Activated naive CD8-positive, alpha-beta T cell treated with anti-CD3 and anti-CD28 coated beads, Interleukin-2, amount 10 ng/mL, durations not matched to agents 7 days and 5 days (primary cell): Measurements from ENCODE around the gene ATP5PD. TPM values are rescaled to one million over a fixed set of nuclear protein-coding genes. Genes with fewer than 3 reads are reported as not detected.

Experiments
- total RNA-seq, 2 experiments: library from RNA; stranded (reverse); gene quantifications; one replicate each; pipeline ENCODE4 v1.2.3, GENCODE V29; 2021

ATP5PD gene
- total RNA-seq, 2 experiments from 2014 or later = 196 to 199 TPM

Other genes with a start within 250 kb of the ATP5PD start
- under 1 TPM in 1 of 2 experiments, not detected in 1; 0.17 TPM for gene GRIN2C, start 187.1 kb downstream of the ATP5PD start, total RNA-seq
- gene FDXR, start 174.0 kb downstream of the ATP5PD start, total RNA-seq = 10 to 100 TPM; 25.4 to 30.8 TPM
- not detected for gene FADS6, start 153.3 kb downstream of the ATP5PD start, total RNA-seq
- gene USH1G, start 123.7 kb downstream of the ATP5PD start, total RNA-seq = not detected
- gene OTOP2, start 122.7 kb downstream of the ATP5PD start, total RNA-seq = not detected
- gene OTOP3, start 111.1 kb downstream of the ATP5PD start, total RNA-seq = not detected
- gene HID1, start 74.2 kb downstream of the ATP5PD start, total RNA-seq = 1 to 10 TPM; 3.6 to 3.9 TPM
- under 1 TPM; 0.11 to 0.14 TPM for gene CDR2L, start 59.3 kb downstream of the ATP5PD start, total RNA-seq
- 10 to 100 TPM; 32.2 to 36.2 TPM for gene MRPL58, start 34.3 kb downstream of the ATP5PD start, total RNA-seq
- gene KCTD2, start 256 bp upstream of the ATP5PD start, total RNA-seq = 10 to 100 TPM; 20.4 to 22.4 TPM
- gene SLC16A5, start 41.0 kb upstream of the ATP5PD start, total RNA-seq = 10 to 100 TPM in 1 of 2 experiments, 1 to 10 TPM in 1; 9.1 to 11.0 TPM
- 10 to 100 TPM; 16.2 to 17.6 TPM for gene ARMC7, start 63.0 kb upstream of the ATP5PD start, total RNA-seq
- gene NT5C, start 84.8 kb upstream of the ATP5PD start, total RNA-seq = 10 to 100 TPM; 69.9 to 70.8 TPM
- gene JPT1, start 107.5 kb upstream of the ATP5PD start, total RNA-seq = 100 to 1,000 TPM; 194 to 213 TPM
- gene SUMO2, start 136.0 kb upstream of the ATP5PD start, total RNA-seq = 100 to 1,000 TPM; 470 to 500 TPM
- 100 to 1,000 TPM; 154 to 167 TPM for gene NUP85, start 158.7 kb upstream of the ATP5PD start, total RNA-seq
- 10 to 100 TPM; 92.9 to 95.2 TPM for gene GGA3, start 214.6 kb upstream of the ATP5PD start, total RNA-seq
- 10 to 100 TPM; 34.0 to 36.1 TPM for gene MRPS7, start 214.9 kb upstream of the ATP5PD start, total RNA-seq
- gene MIF4GD, start 224.3 kb upstream of the ATP5PD start, total RNA-seq = 10 to 100 TPM; 44.4 to 44.8 TPM
- 10 to 100 TPM; 26.7 to 27.9 TPM for gene SLC25A19, start 242.5 kb upstream of the ATP5PD start, total RNA-seq